H9 (cell line): ENCODE results near the gene CNTN2. TPM values are rescaled to one million over a fixed set of nuclear protein-coding genes. Genes with fewer than 3 reads are reported as not detected.

ENCODE experiments used
- DNase-seq: peaks from one replicate; pipeline ENCODE4 v3.0.0-alpha.2; 2017
- H2AFZ ChIP-seq: one replicate; pipeline ENCODE4 v1.6.1; 2013; ENCODE audit warnings: mild to moderate bottlenecking, low read length, control low read depth, moderate library complexity
- H2AK5ac ChIP-seq: 2 replicates; pipeline ENCODE4 v1.6.1; 2013; ENCODE audit warnings: low read length, control low read depth, mixed read lengths; ENCODE audit not compliant: insufficient read length
- H2BK120ac ChIP-seq: one replicate; pipeline ENCODE4 v1.6.1; 2013; ENCODE audit warnings: low read depth, mild to moderate bottlenecking, low read length, control low read depth, inconsistent platforms; ENCODE audit not compliant: poor library complexity, severe bottlenecking
- H2BK12ac ChIP-seq: 2 replicates; pipeline ENCODE4 v1.6.1; 2013; ENCODE audit warnings: low read length, control low read depth, mixed read lengths, low read depth; ENCODE audit not compliant: insufficient read length
- H2BK15ac ChIP-seq: 2 replicates; pipeline ENCODE4 v1.6.1; 2013; ENCODE audit warnings: low read depth, low read length, control low read depth
- H2BK20ac ChIP-seq: one replicate; pipeline ENCODE4 v1.6.1; 2013; ENCODE audit warnings: low read depth, mild to moderate bottlenecking, low read length, control low read depth, inconsistent platforms; ENCODE audit not compliant: poor library complexity, severe bottlenecking
- H2BK5ac ChIP-seq: 2 replicates; pipeline ENCODE4 v1.6.1; 2013; ENCODE audit warnings: low read length, control low read depth, mixed read lengths; ENCODE audit not compliant: insufficient read length
- H3K14ac ChIP-seq: 2 replicates; pipeline ENCODE4 v1.6.1; 2013; ENCODE audit warnings: low read length, control low read depth; ENCODE audit not compliant: insufficient read depth
- H3K18ac ChIP-seq: 2 replicates; pipeline ENCODE4 v1.6.1; 2013; ENCODE audit warnings: low read depth, mild to moderate bottlenecking, mixed read lengths, low read length, control low read depth; ENCODE audit not compliant: insufficient read length
- H3K23ac ChIP-seq: 2 replicates; pipeline ENCODE4 v1.6.1; 2013; ENCODE audit warnings: low read length, control low read depth, mixed read lengths, low read depth; ENCODE audit not compliant: insufficient read length
- H3K23me2 ChIP-seq: 2 replicates; pipeline ENCODE4 v1.6.1; 2013; ENCODE audit warnings: low read depth, mild to moderate bottlenecking, mixed read lengths, low read length, control low read depth; ENCODE audit not compliant: insufficient read length, poor library complexity, severe bottlenecking
- H3K27ac ChIP-seq: 2 replicates; pipeline ENCODE4 v1.5.1; 2013; ENCODE audit warnings: low read length, control low read depth, mixed read lengths, low read depth; ENCODE audit not compliant: insufficient read length
- H3K27me3 ChIP-seq: 2 replicates; pipeline ENCODE4 v1.6.1; 2013; ENCODE audit warnings: low read length, control low read depth, inconsistent platforms; ENCODE audit not compliant: insufficient read depth
- H3K4ac ChIP-seq: 2 replicates; pipeline ENCODE4 v1.6.1; 2013; ENCODE audit warnings: low read depth, mild to moderate bottlenecking, control low read depth, inconsistent platforms, low read length, moderate library complexity
- H3K4me1 ChIP-seq: 2 replicates; pipeline ENCODE4 v1.6.1; 2013; ENCODE audit warnings: low read length, control low read depth, inconsistent platforms; ENCODE audit not compliant: insufficient read depth
- H3K4me2 ChIP-seq: 2 replicates; pipeline ENCODE4 v1.6.1; 2013; ENCODE audit warnings: low read length, control low read depth, mixed read lengths; ENCODE audit not compliant: insufficient read length, insufficient read depth
- H3K56ac ChIP-seq: 2 replicates; pipeline ENCODE4 v1.6.1; 2013; ENCODE audit warnings: low read depth, mild to moderate bottlenecking, mixed read lengths, low read length, control low read depth; ENCODE audit not compliant: insufficient read length
- H3K79me1 ChIP-seq: 2 replicates; pipeline ENCODE4 v1.6.1; 2013; ENCODE audit warnings: low read depth, mild to moderate bottlenecking, moderate library complexity, low read length, control low read depth, inconsistent platforms; ENCODE audit not compliant: insufficient read depth, poor library complexity, severe bottlenecking
- H3K79me2 ChIP-seq: 2 replicates; pipeline ENCODE4 v1.6.1; 2013; ENCODE audit warnings: low read length, control low read depth, inconsistent platforms; ENCODE audit not compliant: insufficient read depth
- H3K9ac ChIP-seq: 2 replicates; pipeline ENCODE4 v1.6.1; 2013; ENCODE audit warnings: low read length, control low read depth, mixed read lengths; ENCODE audit not compliant: insufficient read length; ENCODE audit errors: extremely low read depth
- H3K9me3 ChIP-seq: one replicate; pipeline ENCODE4 v1.6.1; 2013; ENCODE audit warnings: low read depth, low read length, inconsistent platforms; ENCODE audit not compliant: control insufficient read depth
- H3T11ph ChIP-seq: one replicate; pipeline ENCODE4 v1.6.1; 2013; ENCODE audit warnings: mild to moderate bottlenecking, low read length, control low read depth, inconsistent platforms
- H4K20me1 ChIP-seq: one replicate; pipeline ENCODE4 v1.6.1; 2013; ENCODE audit not compliant: control insufficient read depth, insufficient read length, insufficient read depth
- H4K5ac ChIP-seq: 2 replicates; pipeline ENCODE4 v1.6.1; 2013; ENCODE audit warnings: low read depth, mild to moderate bottlenecking, mixed read lengths, low read length, control low read depth; ENCODE audit not compliant: insufficient read length
- H4K8ac ChIP-seq: replicated peaks from 2 replicates; pipeline ENCODE4 v1.6.1; 2013; ENCODE audit warnings: low read length, control low read depth, mixed read lengths, low read depth; ENCODE audit not compliant: insufficient read length
- H4K91ac ChIP-seq: 2 replicates; pipeline ENCODE4 v1.6.1; 2013; ENCODE audit warnings: low read depth, mild to moderate bottlenecking, moderate library complexity, mixed read lengths, low read length, control low read depth; ENCODE audit not compliant: insufficient read length
- H3K27ac Mint-ChIP-seq, 3 experiments: 2 replicates in 2 of 3; 3 replicates in 1 of 3; pipeline ENCODE4 v1.8.0; 2020 to 2021; ENCODE audit warnings: mixed read lengths in 3 of 3, mild to moderate bottlenecking in 1 of 3, moderate library complexity in 1 of 3
- H3K27me3 Mint-ChIP-seq: 2 replicates; pipeline ENCODE4 v1.8.0; 2021; ENCODE audit warnings: low read depth, mild to moderate bottlenecking, moderate library complexity, mixed read lengths
- H3K36me3 Mint-ChIP-seq, 3 experiments: 2 replicates in 2 of 3; 3 replicates in 1 of 3; pipeline ENCODE4 v1.8.0; 2020 to 2021; ENCODE audit warnings: low read depth in 3 of 3, mixed read lengths in 3 of 3; ENCODE audit not compliant: insufficient read depth in 1 of 3
- H3K4me1 Mint-ChIP-seq, 2 experiments: 2 replicates each; pipeline ENCODE4 v1.8.0; 2020; ENCODE audit warnings: mixed read lengths in 2 of 2
- H3K4me3 Mint-ChIP-seq, 2 experiments: 2 replicates in 1 of 2; 3 replicates in 1 of 2; pipeline ENCODE4 v1.8.0; 2020 to 2021; ENCODE audit warnings: mild to moderate bottlenecking in 2 of 2, mixed read lengths in 2 of 2, moderate library complexity in 1 of 2
- H3K9me3 Mint-ChIP-seq, 2 experiments: 2 replicates in 1 of 2; 3 replicates in 1 of 2; pipeline ENCODE4 v1.8.0; 2020; ENCODE audit warnings: mild to moderate bottlenecking in 2 of 2, mixed read lengths in 2 of 2, moderate library complexity in 1 of 2
- WGBS: extraction: QIAGEN DNeasy Blood & Tissue Kit; methylation state at CpG from one replicate; pipeline ENCODE4 v1.1.7; 2013; ENCODE audit warnings: missing lambda C conversion rate, low lambda C conversion rate, mixed read lengths; ENCODE audit not compliant: insufficient read length; ENCODE audit errors: extremely low coverage; 5-methylcytosine and 5-hydroxymethylcytosine counted together
- total RNA-seq: library from RNA; stranded (reverse); gene quantifications from 2 replicates; pipeline ENCODE4 v1.2.1, GENCODE V29; 2021
- TF ChIP-seq, protein P1 (sequence below): fragments of 200-600 bp; sonication (generic); conservative IDR thresholded peaks from 3 replicates; pipeline ENCODE4 v1.8.0; 2021; ENCODE audit warnings: antibody characterized with exemption, mild to moderate bottlenecking

CNTN2 gene
- total RNA-seq, 1 experiment from 2014 or later = 0.42 TPM

DNA sequence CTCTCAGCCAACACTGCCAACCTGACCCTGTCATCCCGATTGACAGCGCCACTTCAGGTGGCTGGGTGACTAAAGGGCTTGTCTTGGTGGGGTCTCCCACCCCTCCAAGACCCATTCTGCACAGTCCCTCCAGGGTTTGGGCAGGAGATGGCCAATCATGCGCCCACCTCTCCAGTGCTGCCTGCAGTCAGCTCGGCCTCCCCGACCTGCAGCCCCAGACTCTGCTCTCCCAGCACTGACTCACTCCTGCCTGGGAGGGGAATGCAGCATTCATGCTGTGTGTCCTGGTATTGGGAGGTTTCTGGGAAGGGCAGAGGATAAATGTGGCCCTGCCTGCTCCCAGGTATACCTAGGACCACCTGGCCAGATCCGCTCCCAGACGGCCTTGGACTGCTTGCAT, 31.5 kb downstream of the CNTN2 start:
- no peak overlapping the region for H2BK15ac ChIP-seq
- TF ChIP-seq, protein P1, sequence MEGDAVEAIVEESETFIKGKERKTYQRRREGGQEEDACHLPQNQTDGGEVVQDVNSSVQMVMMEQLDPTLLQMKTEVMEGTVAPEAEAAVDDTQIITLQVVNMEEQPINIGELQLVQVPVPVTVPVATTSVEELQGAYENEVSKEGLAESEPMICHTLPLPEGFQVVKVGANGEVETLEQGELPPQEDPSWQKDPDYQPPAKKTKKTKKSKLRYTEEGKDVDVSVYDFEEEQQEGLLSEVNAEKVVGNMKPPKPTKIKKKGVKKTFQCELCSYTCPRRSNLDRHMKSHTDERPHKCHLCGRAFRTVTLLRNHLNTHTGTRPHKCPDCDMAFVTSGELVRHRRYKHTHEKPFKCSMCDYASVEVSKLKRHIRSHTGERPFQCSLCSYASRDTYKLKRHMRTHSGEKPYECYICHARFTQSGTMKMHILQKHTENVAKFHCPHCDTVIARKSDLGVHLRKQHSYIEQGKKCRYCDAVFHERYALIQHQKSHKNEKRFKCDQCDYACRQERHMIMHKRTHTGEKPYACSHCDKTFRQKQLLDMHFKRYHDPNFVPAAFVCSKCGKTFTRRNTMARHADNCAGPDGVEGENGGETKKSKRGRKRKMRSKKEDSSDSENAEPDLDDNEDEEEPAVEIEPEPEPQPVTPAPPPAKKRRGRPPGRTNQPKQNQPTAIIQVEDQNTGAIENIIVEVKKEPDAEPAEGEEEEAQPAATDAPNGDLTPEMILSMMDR = no peak
- no peak overlapping the region for H2BK5ac ChIP-seq
- no peak overlapping the region for H2BK120ac ChIP-seq
- no peak overlapping the region for H3K4me3 Mint-ChIP-seq
- no peaks in the 10 kb centered on the region for H3K36me3 Mint-ChIP-seq
- H3K4ac ChIP-seq = no peak overlapping the region
- no peaks in the 10 kb centered on the region for H3K23me2 ChIP-seq
- no peaks in the 10 kb centered on the region for H3K79me1 ChIP-seq
- WGBS = no CpG with 5 or more reads among the region's 7 CpGs
- H3T11ph ChIP-seq = no peak overlapping the region
- H3K56ac ChIP-seq = no peak overlapping the region
- no peak overlapping the region for H2BK12ac ChIP-seq
- no peak overlapping the region for H4K8ac ChIP-seq
- no peak overlapping the region for H3K4me2 ChIP-seq
- no peak overlapping the region for H2AFZ ChIP-seq
- H3K18ac ChIP-seq = no peak overlapping the region
- no peak overlapping the region; the same call in 1 of the 2 replicates for H3K14ac ChIP-seq
- H4K91ac ChIP-seq = no peak overlapping the region
- H3K9me3 Mint-ChIP-seq = no peaks in the 10 kb centered on the region
- no peak overlapping the region for H3K9ac ChIP-seq
- H3K4me1 Mint-ChIP-seq = no peaks in the 10 kb centered on the region; a peak in 2 of 4 replicates
- no peak overlapping the region for H3K27ac ChIP-seq
- no peak overlapping the region for H2BK20ac ChIP-seq
- H3K9me3 ChIP-seq = no peaks in the 10 kb centered on the region
- H3K4me1 ChIP-seq = no peaks in the 10 kb centered on the region
- no peaks in the 10 kb centered on the region for H3K27me3 ChIP-seq
- peak overlapping the region in 1 of 3 experiments; percentile 91; a peak in 1 of 7 replicates for H3K27ac Mint-ChIP-seq
- H3K23ac ChIP-seq = no peak overlapping the region
- no peaks in the 10 kb centered on the region for H4K20me1 ChIP-seq
- H3K27me3 Mint-ChIP-seq = no peaks in the 10 kb centered on the region; the same call in 1 of the 2 replicates
- no peaks in the 10 kb centered on the region for H3K79me2 ChIP-seq
- no peak overlapping the region for H4K5ac ChIP-seq
- no peak for DNase-seq
- H2AK5ac ChIP-seq = no peak overlapping the region
